ENCODE results near the gene FAM107B.

- TF ChIP-seq, protein P1, sequence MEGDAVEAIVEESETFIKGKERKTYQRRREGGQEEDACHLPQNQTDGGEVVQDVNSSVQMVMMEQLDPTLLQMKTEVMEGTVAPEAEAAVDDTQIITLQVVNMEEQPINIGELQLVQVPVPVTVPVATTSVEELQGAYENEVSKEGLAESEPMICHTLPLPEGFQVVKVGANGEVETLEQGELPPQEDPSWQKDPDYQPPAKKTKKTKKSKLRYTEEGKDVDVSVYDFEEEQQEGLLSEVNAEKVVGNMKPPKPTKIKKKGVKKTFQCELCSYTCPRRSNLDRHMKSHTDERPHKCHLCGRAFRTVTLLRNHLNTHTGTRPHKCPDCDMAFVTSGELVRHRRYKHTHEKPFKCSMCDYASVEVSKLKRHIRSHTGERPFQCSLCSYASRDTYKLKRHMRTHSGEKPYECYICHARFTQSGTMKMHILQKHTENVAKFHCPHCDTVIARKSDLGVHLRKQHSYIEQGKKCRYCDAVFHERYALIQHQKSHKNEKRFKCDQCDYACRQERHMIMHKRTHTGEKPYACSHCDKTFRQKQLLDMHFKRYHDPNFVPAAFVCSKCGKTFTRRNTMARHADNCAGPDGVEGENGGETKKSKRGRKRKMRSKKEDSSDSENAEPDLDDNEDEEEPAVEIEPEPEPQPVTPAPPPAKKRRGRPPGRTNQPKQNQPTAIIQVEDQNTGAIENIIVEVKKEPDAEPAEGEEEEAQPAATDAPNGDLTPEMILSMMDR (IDR thresholded peaks at IDR 0.05; ENCODE audit: poor library complexity): no peak
- TF ChIP-seq EZH2 (IDR thresholded peaks at IDR 0.05; ENCODE audit: borderline replicate concordance): no peak
Observed at GRCh38 chr10:14547816-14548215, 226.9 kb downstream of the FAM107B start.

All from hepatocyte (in vitro differentiated cells).